ENCODE results near the gene NME1. TPM values are rescaled to one million over a fixed set of nuclear protein-coding genes. Genes with fewer than 3 reads are reported as not detected.

Gene NME1
- total and polyA plus RNA-seq, 2 donors (not counting 3 experiments of a cell fraction or from before 2014, with no cell fraction given), result 214 to 326 TPM

GRCh38 chr17:51161541-51161940 lies 8.2 kb downstream of the NME1 start:
- intact Hi-C loops (cut with micrococcal nuclease) (no loop called here), dilution Hi-C loops (cut with MboI; ENCODE audit: extremely low pct_ligation_motif_present, low sequenced_read_pairs) (no loop called here)
- Histone ChIP-seq H3K9me3 (replicated peaks; ENCODE audit: control insufficient read depth, insufficient read depth, low read length) (no peaks in the 10 kb centered on the region), H4K20me1 (replicated peaks; ENCODE audit: control insufficient read depth, extremely low read depth, insufficient read depth, low read length) (no peaks in the 10 kb centered on the region), H2AFZ (ENCODE audit: low read depth, low read length) (no peak overlapping the region), H3K79me2 (ENCODE audit: control insufficient read depth, insufficient read depth, low read length) (peaks cover 24% of the 10 kb centered on the region), H3K36me3 (ENCODE audit: control insufficient read depth in 2 of 2, extremely low read depth in 1 of 2, insufficient read depth in 2 of 2, low read length in 2 of 2) (peaks cover 7 to 9% of the 10 kb centered on the region in 2 experiments), H3K4me2 (ENCODE audit: insufficient read depth, low read length) (no peak overlapping the region), H3K9me1 (replicated peaks; ENCODE audit: control insufficient read depth, extremely low read depth, insufficient read depth, low read length) (no peaks in the 10 kb centered on the region), H3K4me3 (replicated peaks in 1 of 3; ENCODE audit: insufficient read depth in 1 of 3, low read depth in 1 of 3, low read length in 3 of 3) (no peak overlapping the region), H3K27ac (ENCODE audit: insufficient read depth, low read depth, low read length) (no peak overlapping the region), H3K9ac (replicated peaks; ENCODE audit: extremely low read depth, insufficient read depth, low read length) (no peak overlapping the region), H3K27me3 (ENCODE audit: control insufficient read depth in 2 of 2, insufficient read depth in 2 of 2, low read length in 2 of 2) (no peaks in the 10 kb centered on the region), H3K4me1 (ENCODE audit: control insufficient read depth, extremely low read depth, insufficient read depth, low read length) (peaks cover 5% of the 10 kb centered on the region)
- BruUV-seq (replicated peaks), result TSS peak; percentile 10
- ChIA-PET CTCF (interaction anchor here (0.6 to 2.2 kb wide), 3 partner anchors 8 to 161 kb away, joined by 3 to 19 read pairs (median 4); partner anchors contain the start of gene NME1), POLR2A (no interaction called here)
- no peak for TF ChIP-seq POLR2A (IDR thresholded peaks at IDR 0.05; ENCODE audit: low read depth, low read length)
- no peak for TF ChIP-seq JUN (IDR thresholded peaks at IDR 0.05; ENCODE audit: borderline replicate concordance, insufficient read depth, insufficient read length, low read depth)
- TF ChIP-seq FOS (IDR thresholded peaks at IDR 0.05; ENCODE audit: borderline replicate concordance, insufficient read depth, low read length), result no peak
- no peak for TF ChIP-seq POLR2AphosphoS5 (IDR thresholded peaks at IDR 0.05; ENCODE audit: insufficient read depth, low read depth, low read length)
- TF ChIP-seq, protein P1, sequence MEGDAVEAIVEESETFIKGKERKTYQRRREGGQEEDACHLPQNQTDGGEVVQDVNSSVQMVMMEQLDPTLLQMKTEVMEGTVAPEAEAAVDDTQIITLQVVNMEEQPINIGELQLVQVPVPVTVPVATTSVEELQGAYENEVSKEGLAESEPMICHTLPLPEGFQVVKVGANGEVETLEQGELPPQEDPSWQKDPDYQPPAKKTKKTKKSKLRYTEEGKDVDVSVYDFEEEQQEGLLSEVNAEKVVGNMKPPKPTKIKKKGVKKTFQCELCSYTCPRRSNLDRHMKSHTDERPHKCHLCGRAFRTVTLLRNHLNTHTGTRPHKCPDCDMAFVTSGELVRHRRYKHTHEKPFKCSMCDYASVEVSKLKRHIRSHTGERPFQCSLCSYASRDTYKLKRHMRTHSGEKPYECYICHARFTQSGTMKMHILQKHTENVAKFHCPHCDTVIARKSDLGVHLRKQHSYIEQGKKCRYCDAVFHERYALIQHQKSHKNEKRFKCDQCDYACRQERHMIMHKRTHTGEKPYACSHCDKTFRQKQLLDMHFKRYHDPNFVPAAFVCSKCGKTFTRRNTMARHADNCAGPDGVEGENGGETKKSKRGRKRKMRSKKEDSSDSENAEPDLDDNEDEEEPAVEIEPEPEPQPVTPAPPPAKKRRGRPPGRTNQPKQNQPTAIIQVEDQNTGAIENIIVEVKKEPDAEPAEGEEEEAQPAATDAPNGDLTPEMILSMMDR (IDR thresholded peaks at IDR 0.05; ENCODE audit: extremely low read depth in 1 of 2, insufficient read depth in 1 of 2, low read depth in 1 of 2, low read length in 2 of 2), result no peak
- TF ChIP-seq MAX (IDR thresholded peaks at IDR 0.05; ENCODE audit: insufficient read depth, insufficient read length), result no peak
- no peak for TF ChIP-seq GATA2 (IDR thresholded peaks at IDR 0.05; ENCODE audit: insufficient read depth, insufficient read length, low read depth, low read length)
- no peak for TF ChIP-seq MYC (IDR thresholded peaks at IDR 0.05; ENCODE audit: low read depth, low read length)
- no peak for TF ChIP-seq EZH2 (IDR thresholded peaks at IDR 0.05; ENCODE audit: borderline replicate concordance, low read depth, low read length, severe bottlenecking)
- FAIRE-seq (no peak), DNase-seq (ENCODE audit: low read depth, low spot score) (no peak)
